ENCODE measurements around the gene PLEKHS1.
"Not testable (repeated sequence)": the region's sequence is repeated elsewhere in the genome, so short reads cannot be mapped to it uniquely, and the experiment has no call there.

The PLEKHS1 gene

DNA sequence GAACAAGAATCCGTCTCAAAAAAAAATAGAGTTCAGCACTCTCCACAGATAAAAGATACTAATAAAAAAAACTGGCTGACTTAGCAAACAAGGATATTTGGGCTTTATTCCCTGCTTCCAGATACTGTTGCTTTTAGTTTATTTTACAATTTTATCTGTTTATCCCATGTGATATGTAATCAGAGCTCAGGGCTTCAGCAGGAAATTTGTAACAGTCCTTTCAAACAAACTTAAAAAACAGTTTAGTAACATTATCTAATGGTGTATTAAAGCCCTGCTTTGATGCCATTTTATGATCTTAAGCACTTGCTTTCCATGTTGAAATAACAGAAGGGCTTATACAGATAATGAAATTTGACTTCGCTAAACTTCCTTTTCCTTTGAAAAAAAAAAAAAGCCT lies 74.3 kb downstream of the PLEKHS1 start:
- Histone ChIP-seq H3K4me1 (ENCODE audit: insufficient read depth, poor library complexity, severe bottlenecking) (no peaks in the 10 kb centered on the region), H3K27me3 (ENCODE audit: insufficient read depth, poor library complexity, severe bottlenecking) (no peaks in the 10 kb centered on the region), H3K4me3 (ENCODE audit: severe bottlenecking) (no peak overlapping the region), H3K9me3 (ENCODE audit: severe bottlenecking) (no peaks in the 10 kb centered on the region), H3K36me3 (ENCODE audit: low read depth) (no peaks in the 10 kb centered on the region), H3K27ac (ENCODE audit: poor library complexity, severe bottlenecking) (no peak overlapping the region)
- DNase-seq (ENCODE audit: low spot score), result no peak
- TF ChIP-seq CTCF (IDR thresholded peaks at IDR 0.05; ENCODE audit: poor library complexity, severe bottlenecking), result no peak
- ATAC-seq (ENCODE audit: low read depth), result no peak

- ATAC-seq (ENCODE audit: low read depth); H3K27ac ChIP-seq (ENCODE audit: poor library complexity, severe bottlenecking); H3K9me3 ChIP-seq (ENCODE audit: severe bottlenecking); H3K27me3 ChIP-seq (ENCODE audit: insufficient read depth, poor library complexity, severe bottlenecking); H3K36me3 ChIP-seq (ENCODE audit: low read depth); H3K4me3 ChIP-seq (ENCODE audit: severe bottlenecking); DNase-seq (ENCODE audit: low spot score); H3K4me1 ChIP-seq (ENCODE audit: insufficient read depth, poor library complexity, severe bottlenecking): not testable (repeated sequence)
These were observed 77.1 kb downstream of the PLEKHS1 start for GRCh38 chr10:113828567-113828966.

Measured in RWPE2 (cell line).